HG03432 (cell line): ENCODE data around the gene CDKN2B-AS1.

Source experiments
- ATAC-seq: cut with Tn5 transposase; IDR thresholded peaks from one replicate; pipeline ENCODE4 v1.9.1; 2021; ENCODE audit warnings: mild to moderate bottlenecking, moderate library complexity; ENCODE audit not compliant: unreplicated experiment

CDKN2B-AS1 gene

GRCh38 chr9:22079873-22080341 is 85.3 kb downstream of the CDKN2B-AS1 start:
- ATAC-seq, result peak; percentile 97

- no peak for ATAC-seq
These were observed 89.9 kb downstream of the CDKN2B-AS1 start for GRCh38 chr9:22084336-22085035.

- ATAC-seq, result no peak
These were observed 93.6 kb downstream of the CDKN2B-AS1 start for GRCh38 chr9:22088053-22088716.

GRCh38 chr9:22088717-22089061 is 94.1 kb downstream of the CDKN2B-AS1 start:
- ATAC-seq, result no peak

GRCh38 chr9:22097707-22098106 is 103.1 kb downstream of the CDKN2B-AS1 start:
- no peak for ATAC-seq

- no peak for ATAC-seq
These were observed 104.2 kb downstream of the CDKN2B-AS1 start for GRCh38 chr9:22098643-22099332.

- no peak for ATAC-seq
These were observed 106.0 kb downstream of the CDKN2B-AS1 start for GRCh38 chr9:22100626-22101025.

GRCh38 chr9:22102146-22103053 is 107.8 kb downstream of the CDKN2B-AS1 start:
- ATAC-seq, result no peak

- no peak for ATAC-seq
These were observed 109.3 kb downstream of the CDKN2B-AS1 start for GRCh38 chr9:22103685-22104575.

GRCh38 chr9:22105005-22105722 is 110.6 kb downstream of the CDKN2B-AS1 start:
- ATAC-seq, result peak; percentile 97

GRCh38 chr9:22107202-22108045 is 112.8 kb downstream of the CDKN2B-AS1 start:
- no peak for ATAC-seq

GRCh38 chr9:22108581-22109370 is 114.2 kb downstream of the CDKN2B-AS1 start:
- no peak for ATAC-seq

- ATAC-seq, result no peak
These were observed 116.8 kb downstream of the CDKN2B-AS1 start for GRCh38 chr9:22111176-22111953.

GRCh38 chr9:22111954-22112247 is 117.3 kb downstream of the CDKN2B-AS1 start:
- ATAC-seq, result no peak

- ATAC-seq, result no peak
These were observed 118.6 kb downstream of the CDKN2B-AS1 start for GRCh38 chr9:22112870-22113821.

GRCh38 chr9:22114956-22115355 is 120.4 kb downstream of the CDKN2B-AS1 start:
- no peak for ATAC-seq
